Stimulated activated naive CD8-positive, alpha-beta T cell treated with anti-CD3 and anti-CD28 coated beads, Interleukin-15, Interleukin-2, amounts not matched to agents 100 ng/mL and 50 ng/mL, for 24 hours (primary cell): Measurements from ENCODE around the gene ITPK1.
"Not testable (repeated sequence)": the region's sequence is repeated elsewhere in the genome, so short reads cannot be mapped to it uniquely, and the experiment has no call there.

Source experiments
- H3K27ac Mint-ChIP-seq: one replicate; pipeline ENCODE4 v1.8.0; 2021; ENCODE audit warnings: mild to moderate bottlenecking, mixed read lengths
- H3K27me3 Mint-ChIP-seq: one replicate; pipeline ENCODE4 v1.8.0; 2021; ENCODE audit warnings: mixed read lengths
- H3K36me3 Mint-ChIP-seq: one replicate; pipeline ENCODE4 v1.8.0; 2021; ENCODE audit warnings: low read depth, mixed read lengths
- H3K4me1 Mint-ChIP-seq: one replicate; pipeline ENCODE4 v1.8.0; 2021; ENCODE audit warnings: low read depth, mixed read lengths
- H3K4me3 Mint-ChIP-seq: one replicate; pipeline ENCODE4 v1.8.0; 2021; ENCODE audit warnings: mild to moderate bottlenecking, mixed read lengths
- H3K9me3 Mint-ChIP-seq: one replicate; pipeline ENCODE4 v1.8.0; 2021; ENCODE audit warnings: mixed read lengths

The ITPK1 gene

GRCh38 chr14:93072659-93073357, 42.9 kb downstream of the ITPK1 start:
- Mint-ChIP-seq H3K27me3 (no peaks in the 10 kb centered on the region), H3K9me3 (no peaks in the 10 kb centered on the region), H3K36me3 (peaks cover 10% of the 10 kb centered on the region), H3K4me3 (peak overlapping the region; percentile 36), H3K27ac (peak overlapping the region; percentile 75), H3K4me1 (peaks cover 82% of the 10 kb centered on the region)

- no peaks in the 10 kb centered on the region for H3K9me3 Mint-ChIP-seq
- no peak overlapping the region for H3K4me3 Mint-ChIP-seq
- H3K36me3 Mint-ChIP-seq: peaks cover 20% of the 10 kb centered on the region
- no peak overlapping the region for H3K27ac Mint-ChIP-seq
- H3K27me3 Mint-ChIP-seq: no peaks in the 10 kb centered on the region
- H3K4me1 Mint-ChIP-seq: peaks cover 77% of the 10 kb centered on the region
Observed at GRCh38 chr14:93068711-93069110, 47.0 kb downstream of the ITPK1 start.

GRCh38 chr14:93067088-93067487, 48.6 kb downstream of the ITPK1 start:
- H3K36me3 Mint-ChIP-seq: peaks cover 10% of the 10 kb centered on the region
- no peaks in the 10 kb centered on the region for H3K9me3 Mint-ChIP-seq
- no peaks in the 10 kb centered on the region for H3K27me3 Mint-ChIP-seq
- peaks cover 63% of the 10 kb centered on the region for H3K4me1 Mint-ChIP-seq
- peak overlapping the region; percentile 61 for H3K4me3 Mint-ChIP-seq
- H3K27ac Mint-ChIP-seq: peak overlapping the region; percentile 97

- H3K36me3 Mint-ChIP-seq: peaks cover 10% of the 10 kb centered on the region
- H3K4me1 Mint-ChIP-seq: peaks cover 74% of the 10 kb centered on the region
- no peaks in the 10 kb centered on the region for H3K9me3 Mint-ChIP-seq
- H3K4me3 Mint-ChIP-seq: peak overlapping the region; percentile 61
- H3K27me3 Mint-ChIP-seq: no peaks in the 10 kb centered on the region
- peak overlapping the region; percentile 97 for H3K27ac Mint-ChIP-seq
Observed at GRCh38 chr14:93065272-93065730, 50.4 kb downstream of the ITPK1 start.

- peaks cover 10% of the 10 kb centered on the region for H3K36me3 Mint-ChIP-seq
- H3K4me3 Mint-ChIP-seq: peak overlapping the region; percentile 61
- no peaks in the 10 kb centered on the region for H3K9me3 Mint-ChIP-seq
- H3K27me3 Mint-ChIP-seq: no peaks in the 10 kb centered on the region
- peak overlapping the region; percentile 97 for H3K27ac Mint-ChIP-seq
- peaks cover 78% of the 10 kb centered on the region for H3K4me1 Mint-ChIP-seq
Observed at GRCh38 chr14:93064411-93065271, 51.1 kb downstream of the ITPK1 start.

GRCh38 chr14:93063393-93063792, 52.3 kb downstream of the ITPK1 start:
- H3K9me3 Mint-ChIP-seq: no peaks in the 10 kb centered on the region
- peaks cover 65% of the 10 kb centered on the region for H3K4me1 Mint-ChIP-seq
- peaks cover 10% of the 10 kb centered on the region for H3K36me3 Mint-ChIP-seq
- no peak overlapping the region for H3K4me3 Mint-ChIP-seq
- H3K27me3 Mint-ChIP-seq: no peaks in the 10 kb centered on the region
- peak overlapping the region; percentile 49 for H3K27ac Mint-ChIP-seq

GRCh38 chr14:93062890-93063289, 52.8 kb downstream of the ITPK1 start:
- Mint-ChIP-seq H3K27ac (peak overlapping the region; percentile 49), H3K4me3 (no peak overlapping the region), H3K27me3 (no peaks in the 10 kb centered on the region), H3K9me3 (no peaks in the 10 kb centered on the region), H3K4me1 (peaks cover 63% of the 10 kb centered on the region), H3K36me3 (peaks cover 10% of the 10 kb centered on the region)

GRCh38 chr14:93062013-93062412, 53.7 kb downstream of the ITPK1 start:
- H3K27me3 Mint-ChIP-seq, H3K27ac Mint-ChIP-seq, H3K36me3 Mint-ChIP-seq, H3K4me3 Mint-ChIP-seq, H3K9me3 Mint-ChIP-seq: not testable (repeated sequence)
- peaks cover 63% of the 10 kb centered on the region for H3K4me1 Mint-ChIP-seq

- Mint-ChIP-seq H3K4me3 (no peak overlapping the region), H3K27ac (peak overlapping the region; percentile 6), H3K36me3 (peaks cover 7% of the 10 kb centered on the region), H3K27me3 (no peaks in the 10 kb centered on the region), H3K4me1 (peaks cover 63% of the 10 kb centered on the region), H3K9me3 (no peaks in the 10 kb centered on the region)
Observed at GRCh38 chr14:93061380-93062012, 54.2 kb downstream of the ITPK1 start.

GRCh38 chr14:93060841-93061240, 54.9 kb downstream of the ITPK1 start:
- Mint-ChIP-seq H3K27me3 (no peaks in the 10 kb centered on the region), H3K9me3 (no peaks in the 10 kb centered on the region), H3K4me3 (no peak overlapping the region), H3K27ac (peak overlapping the region; percentile 62), H3K4me1 (peaks cover 63% of the 10 kb centered on the region), H3K36me3 (peaks cover 7% of the 10 kb centered on the region)

GRCh38 chr14:93059917-93060545, 55.7 kb downstream of the ITPK1 start:
- Mint-ChIP-seq H3K9me3 (no peaks in the 10 kb centered on the region), H3K36me3 (peaks cover 6% of the 10 kb centered on the region), H3K4me1 (peaks cover 63% of the 10 kb centered on the region), H3K27me3 (no peaks in the 10 kb centered on the region), H3K27ac (peak overlapping the region; percentile 62), H3K4me3 (no peak overlapping the region)

GRCh38 chr14:93059260-93059659, 56.5 kb downstream of the ITPK1 start:
- H3K4me1 Mint-ChIP-seq: peaks cover 60% of the 10 kb centered on the region
- no peaks in the 10 kb centered on the region for H3K27me3 Mint-ChIP-seq
- no peaks in the 10 kb centered on the region for H3K9me3 Mint-ChIP-seq
- H3K27ac Mint-ChIP-seq: no peak overlapping the region
- H3K4me3 Mint-ChIP-seq: no peak overlapping the region
- H3K36me3 Mint-ChIP-seq: no peaks in the 10 kb centered on the region

GRCh38 chr14:93057586-93058280, 58.0 kb downstream of the ITPK1 start:
- Mint-ChIP-seq H3K36me3 (no peaks in the 10 kb centered on the region), H3K27ac (peak overlapping the region; percentile 31), H3K27me3 (no peaks in the 10 kb centered on the region), H3K9me3 (no peaks in the 10 kb centered on the region), H3K4me1 (peaks cover 71% of the 10 kb centered on the region), H3K4me3 (no peak overlapping the region)
